ENCODE results near the gene NEURL2. TPM values are rescaled to one million over a fixed set of nuclear protein-coding genes. Genes with fewer than 3 reads are reported as not detected.
A peak's percentile ranks its signal among the peaks of the same experiment; 100 is the strongest.

NEURL2 gene
- total and polyA plus RNA-seq, 4 donors: 3.7 to 14.5 (median 5.2) TPM

DNA sequence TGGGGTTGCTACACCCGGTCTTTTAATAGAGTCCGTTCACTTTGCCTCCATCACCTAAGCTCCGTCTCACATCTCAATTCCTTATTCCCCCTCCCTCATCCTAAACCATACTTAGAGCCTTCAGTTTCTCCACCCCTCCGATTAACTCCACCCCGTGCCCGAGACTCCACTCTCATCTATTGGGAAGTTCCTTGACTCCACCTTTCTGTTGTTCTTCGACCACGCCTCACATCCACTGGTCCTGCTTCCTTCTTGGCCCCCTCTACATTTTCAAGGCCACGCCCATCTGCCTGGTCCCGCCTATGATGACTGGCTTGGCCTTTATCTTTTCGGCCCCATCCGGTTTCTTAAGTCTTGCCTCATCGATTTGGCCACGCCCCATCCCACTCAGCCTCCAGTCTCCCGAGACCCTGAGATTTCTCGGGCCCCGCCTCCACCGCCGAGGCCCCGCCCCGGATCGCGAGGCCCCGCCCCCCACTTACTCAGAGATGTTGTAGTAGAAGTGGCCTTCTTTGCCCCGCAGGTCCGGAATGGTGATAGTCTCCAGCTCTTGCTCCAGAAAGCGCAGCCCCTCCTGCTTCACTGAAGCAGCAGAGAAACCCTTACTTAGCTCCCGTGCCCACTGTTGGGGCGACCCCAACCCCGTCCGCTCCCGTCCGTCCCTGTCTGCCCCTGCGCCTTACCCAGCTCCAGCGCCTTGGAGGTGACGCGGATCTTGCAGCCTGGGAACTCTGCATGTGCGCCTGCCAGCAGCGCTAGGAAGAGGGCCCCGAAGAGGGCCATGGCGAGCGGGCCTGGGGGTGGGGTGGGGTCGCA is 19.9 kb upstream of the NEURL2 start:
- H3K4me3 ChIP-seq (ENCODE audit: low read depth in 1 of 3, low read length in 3 of 3): peak overlapping the region in 2 of 3 donors; percentile 9 to 38
- no peaks in the 10 kb centered on the region for H3K36me3 ChIP-seq (ENCODE audit: control insufficient read depth in 4 of 4, insufficient read depth in 3 of 4, low read depth in 1 of 4, low read length in 3 of 4)
- no peak overlapping the region for H3K9ac ChIP-seq (ENCODE audit: low read depth in 1 of 2, low read length in 2 of 2)
- H3K4me1 ChIP-seq (ENCODE audit: control insufficient read depth in 4 of 4, insufficient read depth in 4 of 4, low read length in 3 of 4): peaks cover 0 to 3% (median 1%) of the 10 kb centered on the region in 4 donors
- TF ChIP-seq RAD21 (IDR thresholded peaks at IDR 0.05) (peak; percentile 11 to 30), YY1 (IDR thresholded peaks at IDR 0.05) (peak; percentile 28), EGR1 (IDR thresholded peaks at IDR 0.05; ENCODE audit: low read depth in 2 of 2) (no peak), TAF1 (conservative IDR thresholded peaks at IDR 0.05) (no peak), ATF3 (IDR thresholded peaks at IDR 0.05) (peak; percentile 24), SP1 (IDR thresholded peaks at IDR 0.05) (peak; percentile 51)
- TF ChIP-seq, protein P1, sequence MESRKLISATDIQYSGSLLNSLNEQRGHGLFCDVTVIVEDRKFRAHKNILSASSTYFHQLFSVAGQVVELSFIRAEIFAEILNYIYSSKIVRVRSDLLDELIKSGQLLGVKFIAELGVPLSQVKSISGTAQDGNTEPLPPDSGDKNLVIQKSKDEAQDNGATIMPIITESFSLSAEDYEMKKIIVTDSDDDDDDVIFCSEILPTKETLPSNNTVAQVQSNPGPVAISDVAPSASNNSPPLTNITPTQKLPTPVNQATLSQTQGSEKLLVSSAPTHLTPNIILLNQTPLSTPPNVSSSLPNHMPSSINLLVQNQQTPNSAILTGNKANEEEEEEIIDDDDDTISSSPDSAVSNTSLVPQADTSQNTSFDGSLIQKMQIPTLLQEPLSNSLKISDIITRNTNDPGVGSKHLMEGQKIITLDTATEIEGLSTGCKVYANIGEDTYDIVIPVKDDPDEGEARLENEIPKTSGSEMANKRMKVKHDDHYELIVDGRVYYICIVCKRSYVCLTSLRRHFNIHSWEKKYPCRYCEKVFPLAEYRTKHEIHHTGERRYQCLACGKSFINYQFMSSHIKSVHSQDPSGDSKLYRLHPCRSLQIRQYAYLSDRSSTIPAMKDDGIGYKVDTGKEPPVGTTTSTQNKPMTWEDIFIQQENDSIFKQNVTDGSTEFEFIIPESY (IDR thresholded peaks at IDR 0.05): peak; percentile 96
- 22% methylated on average over 43 of the region's 43 CpGs for WGBS
- H3K27ac ChIP-seq (ENCODE audit: low read depth in 1 of 2, low read length in 2 of 2): peak overlapping the region; percentile 72 to 80
- peak; percentile 97 for DNase-seq (ENCODE audit: low spot score)
- no peaks in the 10 kb centered on the region for H3K27me3 ChIP-seq (ENCODE audit: control insufficient read depth in 4 of 4, insufficient read depth in 4 of 4, low read length in 3 of 4)
- H3K9me3 ChIP-seq (ENCODE audit: control insufficient read depth in 4 of 4, low read length in 3 of 4): no peaks in the 10 kb centered on the region

- H3K4me3 ChIP-seq (ENCODE audit: low read depth in 1 of 3, low read length in 3 of 3): no peak overlapping the region
- no peak overlapping the region for H3K9ac ChIP-seq (ENCODE audit: low read depth in 1 of 2, low read length in 2 of 2)
- TF ChIP-seq ATF3 (IDR thresholded peaks at IDR 0.05): no peak
- TF ChIP-seq REST (IDR thresholded peaks at IDR 0.05): no peak
- no peak for TF ChIP-seq GABPA (IDR thresholded peaks at IDR 0.05 in 1 of 2, conservative IDR thresholded peaks at IDR 0.05 in 1 of 2)
- TF ChIP-seq HNF4G (IDR thresholded peaks at IDR 0.05): no peak
- TF ChIP-seq, protein P1 (IDR thresholded peaks at IDR 0.05): no peak
- no peak for TF ChIP-seq EGR1 (IDR thresholded peaks at IDR 0.05; ENCODE audit: low read depth in 2 of 2)
- TF ChIP-seq FOXA1 (IDR thresholded peaks at IDR 0.05): no peak
- TF ChIP-seq SP1 (IDR thresholded peaks at IDR 0.05): no peak
- TF ChIP-seq JUND (IDR thresholded peaks at IDR 0.05): no peak
- no peak for TF ChIP-seq NR2F2 (IDR thresholded peaks at IDR 0.05)
- no peak for TF ChIP-seq RXRA (IDR thresholded peaks at IDR 0.05)
- no peak for TF ChIP-seq HNF4A (conservative IDR thresholded peaks at IDR 0.05)
- TF ChIP-seq RAD21 (IDR thresholded peaks at IDR 0.05): no peak
- H3K27me3 ChIP-seq (ENCODE audit: control insufficient read depth in 4 of 4, insufficient read depth in 4 of 4, low read length in 3 of 4): no peaks in the 10 kb centered on the region
- no peaks in the 10 kb centered on the region for H3K9me3 ChIP-seq (ENCODE audit: control insufficient read depth in 4 of 4, low read length in 3 of 4)
- WGBS: 80% methylated on average over 22 of the region's 22 CpGs
- DNase-seq (ENCODE audit: low spot score): no peak
- no peak overlapping the region for H3K27ac ChIP-seq (ENCODE audit: low read depth in 1 of 2, low read length in 2 of 2)
- no peaks in the 10 kb centered on the region for H3K36me3 ChIP-seq (ENCODE audit: control insufficient read depth in 4 of 4, insufficient read depth in 3 of 4, low read depth in 1 of 4, low read length in 3 of 4)
- H3K4me1 ChIP-seq (ENCODE audit: control insufficient read depth in 4 of 4, insufficient read depth in 4 of 4, low read length in 3 of 4): peaks cover 0 to 3% (median 1%) of the 10 kb centered on the region in 4 donors
Measured at GRCh38 chr20:45909817-45910669, 19.0 kb upstream of the NEURL2 start.
